Upper lobe of left lung (tissue), 6 donors: Measurements from ENCODE around the gene SRPK2. TPM values are rescaled to one million over a fixed set of nuclear protein-coding genes. Genes with fewer than 3 reads are reported as not detected.

Experiments used
- ATAC-seq, 2 donors: fragments of 200-7000 bp; cut with Tn5 transposase; one replicate each; pipeline ENCODE4 v1.9.1; 2022; ENCODE audit warnings: mild to moderate bottlenecking in 2 of 2, moderate library complexity in 2 of 2; ENCODE audit not compliant: low FRiP score in 2 of 2
- DNase-seq, 2 donors: peaks; one replicate each; pipeline ENCODE4 v3.0.0-alpha.2; 2019 to 2020
- H3K27ac ChIP-seq, 4 donors: fragments of 200-600 bp; sonication (generic); one replicate each; pipeline ENCODE4 v1.5.1; 2016 to 2019
- H3K27me3 ChIP-seq, 4 donors: fragments of 200-600 bp; sonication (generic); one replicate each; pipeline ENCODE4 v1.5.1; 2017 to 2019
- H3K36me3 ChIP-seq, 4 donors: fragments of 200-600 bp; sonication (generic); one replicate each; pipeline ENCODE4 v1.5.1; 2016 to 2019
- H3K4me1 ChIP-seq, 4 donors: fragments of 200-600 bp; sonication (generic); one replicate each; pipeline ENCODE4 v1.5.1; 2018 to 2019
- H3K4me3 ChIP-seq, 4 donors: fragments of 200-600 bp; sonication (generic); one replicate each; pipeline ENCODE4 v1.5.1; 2017 to 2019; ENCODE audit warnings: mild to moderate bottlenecking in 2 of 4, moderate library complexity in 1 of 4
- H3K9me3 ChIP-seq, 4 donors: fragments of 200-600 bp; sonication (generic); one replicate each; pipeline ENCODE4 v1.5.1; 2018 to 2019
- EP300 ChIP-seq, 4 donors: sonication (generic); formaldehyde crosslinking; IDR thresholded peaks; one replicate each; pipeline ENCODE4 v1.5.1; 2017; ENCODE audit warnings: antibody characterized with exemption in 4 of 4, control low read depth in 2 of 4
- POLR2A ChIP-seq, 4 donors: fragments of 450-650 bp; IDR thresholded peaks; one replicate each; pipeline ENCODE4 v1.5.1; 2016 to 2017; ENCODE audit warnings: antibody characterized with exemption in 4 of 4, mild to moderate bottlenecking in 2 of 4
- POLR2AphosphoS5 ChIP-seq, 2 donors: sonication (generic); formaldehyde crosslinking; IDR thresholded peaks; one replicate each; pipeline ENCODE4 v1.5.1; 2017; ENCODE audit warnings: antibody characterized with exemption in 2 of 2
- WGBS, 2 donors: methylation state at CpG; one replicate each; pipeline ENCODE4 v1.1.5; 2017 to 2018; 5-methylcytosine and 5-hydroxymethylcytosine counted together
- total RNA-seq, 6 donors: library from RNA; depleted of rRNA in 4 of 6; stranded (reverse); fragments of >200 nt in 4 of 6; gene quantifications; one replicate each; pipeline versions ENCODE4 v1.1.0 to v1.2.1, GENCODE V29; 2016 to 2021
- TF ChIP-seq, protein P1 (sequence below), 6 experiments: fragments of 450-650 bp in 4 of 6; fragments of 200-600 bp in 2 of 6; sonication (generic) in 2 of 6; IDR thresholded peaks; one replicate each; pipeline ENCODE4 v1.5.1; 2016 to 2019; ENCODE audit warnings: antibody characterized with exemption in 6 of 6
- donor health status: DM: no; HTN: no; CAD: no; lungs with moderate emphysema.
- donor health status: DM: no; HTN: yes; CAD: no; lungs with severe emphysema.

SRPK2 gene
- total RNA-seq, 6 donors from 2014 or later, result 29.6 to 55.6 (median 45.6) TPM

DNA sequence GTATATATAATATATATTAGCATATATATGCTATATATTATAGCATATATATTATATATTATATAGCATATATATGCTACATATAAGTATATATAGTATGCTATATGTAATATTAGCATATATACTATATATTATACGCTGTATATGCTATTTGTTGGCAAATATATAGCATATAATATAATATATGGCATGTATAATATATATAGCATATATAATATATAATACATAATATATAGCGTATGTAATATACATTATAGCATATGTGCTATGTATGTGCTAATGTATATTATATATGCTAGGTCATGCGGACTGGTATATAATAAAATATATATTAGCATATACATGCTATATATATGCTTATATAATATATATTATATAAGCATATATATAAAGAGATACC lies 301.9 kb downstream of the SRPK2 start:
- peaks cover 6 to 96% (median 28%) of the 10 kb centered on the region in 4 donors for H3K36me3 ChIP-seq
- no peak for DNase-seq
- no peak for ATAC-seq
- H3K9me3 ChIP-seq, result no peaks in the 10 kb centered on the region
- no peaks in the 10 kb centered on the region for H3K27me3 ChIP-seq
- H3K27ac ChIP-seq, result no peak overlapping the region
- peaks cover 0 to 6% (median 0%) of the 10 kb centered on the region in 4 donors for H3K4me1 ChIP-seq
- TF ChIP-seq, protein P1, sequence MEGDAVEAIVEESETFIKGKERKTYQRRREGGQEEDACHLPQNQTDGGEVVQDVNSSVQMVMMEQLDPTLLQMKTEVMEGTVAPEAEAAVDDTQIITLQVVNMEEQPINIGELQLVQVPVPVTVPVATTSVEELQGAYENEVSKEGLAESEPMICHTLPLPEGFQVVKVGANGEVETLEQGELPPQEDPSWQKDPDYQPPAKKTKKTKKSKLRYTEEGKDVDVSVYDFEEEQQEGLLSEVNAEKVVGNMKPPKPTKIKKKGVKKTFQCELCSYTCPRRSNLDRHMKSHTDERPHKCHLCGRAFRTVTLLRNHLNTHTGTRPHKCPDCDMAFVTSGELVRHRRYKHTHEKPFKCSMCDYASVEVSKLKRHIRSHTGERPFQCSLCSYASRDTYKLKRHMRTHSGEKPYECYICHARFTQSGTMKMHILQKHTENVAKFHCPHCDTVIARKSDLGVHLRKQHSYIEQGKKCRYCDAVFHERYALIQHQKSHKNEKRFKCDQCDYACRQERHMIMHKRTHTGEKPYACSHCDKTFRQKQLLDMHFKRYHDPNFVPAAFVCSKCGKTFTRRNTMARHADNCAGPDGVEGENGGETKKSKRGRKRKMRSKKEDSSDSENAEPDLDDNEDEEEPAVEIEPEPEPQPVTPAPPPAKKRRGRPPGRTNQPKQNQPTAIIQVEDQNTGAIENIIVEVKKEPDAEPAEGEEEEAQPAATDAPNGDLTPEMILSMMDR (IDR thresholded peaks at IDR 0.05), result no peak
- TF ChIP-seq POLR2A (IDR thresholded peaks at IDR 0.05) (no peak), POLR2AphosphoS5 (IDR thresholded peaks at IDR 0.05) (no peak), EP300 (IDR thresholded peaks at IDR 0.05) (no peak)
- H3K4me3 ChIP-seq, result no peak overlapping the region
- WGBS, 2 donors, result 97 to 98% methylated on average over 3 of the region's 3 CpGs

DNA sequence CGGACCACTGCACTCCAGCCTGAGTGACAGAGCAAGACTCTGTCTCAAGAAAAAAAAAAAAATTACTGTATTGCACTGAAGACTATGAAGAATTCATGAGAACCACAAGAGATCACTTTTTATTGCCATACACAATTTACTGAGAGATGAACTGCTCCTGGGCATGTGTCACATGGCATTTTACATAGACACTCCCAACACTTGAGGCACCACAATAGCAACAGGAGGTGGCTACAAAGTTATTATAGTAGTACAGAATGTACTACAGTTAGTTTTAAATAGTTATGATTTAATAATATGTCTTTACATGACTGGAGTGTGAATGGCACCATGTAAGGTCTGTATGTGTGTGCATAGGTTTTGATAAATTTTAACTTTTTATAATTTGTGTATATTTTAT lies 304.1 kb downstream of the SRPK2 start:
- Histone ChIP-seq H3K4me1 (peaks cover 0 to 6% (median 0%) of the 10 kb centered on the region in 4 donors), H3K9me3 (no peaks in the 10 kb centered on the region), H3K27ac (no peak overlapping the region), H3K36me3 (peaks cover 14 to 97% (median 33%) of the 10 kb centered on the region in 4 donors), H3K27me3 (no peaks in the 10 kb centered on the region), H3K4me3 (no peak overlapping the region)
- DNase-seq (no peak), ATAC-seq (peak; percentile 16 to 53)
- TF ChIP-seq POLR2A (IDR thresholded peaks at IDR 0.05) (no peak), EP300 (IDR thresholded peaks at IDR 0.05) (no peak), POLR2AphosphoS5 (IDR thresholded peaks at IDR 0.05) (no peak)
- TF ChIP-seq, protein P1 (IDR thresholded peaks at IDR 0.05), result no peak
- WGBS, 2 donors, result 100% methylated on average over 1 of the region's 1 CpG

DNA sequence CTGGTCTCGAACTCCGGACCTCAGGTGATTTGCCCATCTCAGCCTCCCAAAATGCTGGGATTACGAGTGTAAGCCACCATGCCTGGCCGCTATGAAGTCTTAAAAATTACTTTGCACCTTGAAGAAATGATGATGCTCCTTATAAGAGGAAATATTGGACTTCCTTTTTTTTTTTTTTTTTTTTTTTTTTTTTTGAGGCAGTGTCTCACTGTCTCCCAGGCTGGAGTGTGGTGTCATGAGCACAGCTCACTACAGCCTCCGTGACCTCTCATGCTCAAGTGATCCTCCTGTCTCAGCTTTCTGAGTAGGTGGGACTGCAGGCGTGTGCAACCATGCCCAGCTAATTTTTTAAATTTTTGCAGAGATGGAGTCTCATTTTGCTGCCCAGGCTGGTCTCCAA lies 309.4 kb downstream of the SRPK2 start:
- Histone ChIP-seq H3K36me3 (peaks cover 37 to 99% (median 45%) of the 10 kb centered on the region in 4 donors), H3K27ac (no peak overlapping the region), H3K4me3 (no peak overlapping the region), H3K27me3 (no peaks in the 10 kb centered on the region), H3K9me3 (no peaks in the 10 kb centered on the region), H3K4me1 (peaks cover 0 to 6% (median 0%) of the 10 kb centered on the region in 4 donors)
- TF ChIP-seq POLR2A (IDR thresholded peaks at IDR 0.05) (no peak), EP300 (IDR thresholded peaks at IDR 0.05) (no peak), POLR2AphosphoS5 (IDR thresholded peaks at IDR 0.05) (no peak)
- TF ChIP-seq, protein P1 (IDR thresholded peaks at IDR 0.05), result no peak
- 86 to 94% methylated on average over 6 of the region's 6 CpGs for whole genome bisulfite sequencing, 2 donors
- DNase-seq (no peak), ATAC-seq (no peak)

DNA sequence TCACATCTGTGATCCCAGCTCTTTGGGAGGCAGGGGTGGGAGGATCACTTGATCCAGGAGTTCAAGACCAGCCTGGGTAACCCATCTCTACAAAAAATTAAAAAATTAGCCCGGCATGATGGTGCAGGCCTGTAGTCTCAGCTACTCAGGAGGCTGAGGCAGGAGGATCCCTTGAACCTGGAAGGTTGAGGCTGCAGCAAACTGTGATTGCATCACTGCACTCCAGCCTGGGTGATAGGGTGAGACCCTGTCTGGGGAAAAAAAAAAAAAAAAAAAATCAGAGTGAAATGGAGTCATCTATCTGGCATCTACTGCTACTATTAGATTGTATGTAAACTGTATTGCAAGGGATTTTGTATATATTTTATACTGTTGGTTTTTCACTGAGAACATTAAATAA lies 315.6 kb downstream of the SRPK2 start:
- TF ChIP-seq, protein P1 (IDR thresholded peaks at IDR 0.05), result no peak
- Histone ChIP-seq H3K36me3 (peaks cover 19 to 93% (median 46%) of the 10 kb centered on the region in 4 donors), H3K27me3 (no peaks in the 10 kb centered on the region), H3K4me3 (no peak overlapping the region), H3K4me1 (peaks cover 0 to 6% (median 0%) of the 10 kb centered on the region in 4 donors), H3K27ac (no peak overlapping the region), H3K9me3 (no peaks in the 10 kb centered on the region)
- no peak for DNase-seq
- ATAC-seq, result no peak
- 100% methylated on average over 1 of the region's 1 CpG for WGBS, 2 donors

DNA sequence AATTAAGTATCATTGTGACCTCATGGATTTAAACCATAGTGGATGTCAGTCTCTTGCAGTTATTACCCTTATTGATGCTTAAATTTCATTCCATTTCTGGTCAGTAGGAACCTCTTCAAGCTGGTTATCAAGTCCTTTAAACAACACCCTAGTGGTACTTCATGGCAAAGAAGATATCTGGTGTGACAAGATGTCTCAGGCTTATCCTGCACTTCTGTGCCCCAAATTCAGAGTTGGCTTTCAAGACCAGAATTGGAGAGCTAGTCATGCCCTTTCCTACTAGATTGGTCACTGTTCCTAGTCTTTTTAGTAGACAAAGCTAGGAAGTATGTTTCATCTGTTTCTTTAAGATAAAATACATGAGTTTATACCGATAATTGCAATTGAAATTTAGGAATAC lies 319.8 kb downstream of the SRPK2 start:
- no peak for ATAC-seq
- peaks cover 10 to 87% (median 37%) of the 10 kb centered on the region in 4 donors for H3K36me3 ChIP-seq
- DNase-seq, result no peak
- no peak for TF ChIP-seq POLR2A (IDR thresholded peaks at IDR 0.05)
- TF ChIP-seq EP300 (IDR thresholded peaks at IDR 0.05), result no peak
- no peak for TF ChIP-seq POLR2AphosphoS5 (IDR thresholded peaks at IDR 0.05)
- TF ChIP-seq, protein P1 (IDR thresholded peaks at IDR 0.05), result no peak
- no peaks in the 10 kb centered on the region for H3K9me3 ChIP-seq
- H3K4me3 ChIP-seq, result no peak overlapping the region
- no peak overlapping the region for H3K27ac ChIP-seq
- peaks cover 0 to 3% (median 1%) of the 10 kb centered on the region in 4 donors for H3K4me1 ChIP-seq
- 87 to 95% methylated on average over 1 of the region's 1 CpG for WGBS, 2 donors
- H3K27me3 ChIP-seq, result no peaks in the 10 kb centered on the region
